ENCODE results near the gene KRT16. TPM values are rescaled to one million over a fixed set of nuclear protein-coding genes. Genes with fewer than 3 reads are reported as not detected.
"Not testable (repeated sequence)": the region's sequence is repeated elsewhere in the genome, so short reads cannot be mapped to it uniquely, and the experiment has no call there.

The KRT16 gene
- total RNA-seq, 1 experiment from 2014 or later: 0.61 TPM

GRCh38 chr17:41642252-41643156, 29.9 kb upstream of the KRT16 start:
- Histone ChIP-seq H3K79me2 (ENCODE audit: insufficient read depth, low read length) (no peaks in the 10 kb centered on the region), H3K9me3 (ENCODE audit: control insufficient read depth in 1 of 2, insufficient read depth in 1 of 2, low read depth in 1 of 2, low read length in 2 of 2) (no peaks in the 10 kb centered on the region), H2AFZ (ENCODE audit: low read depth, low read length, poor library complexity, severe bottlenecking) (no peak overlapping the region), H3K36me3 (ENCODE audit: control insufficient read depth in 1 of 2, insufficient read depth in 2 of 2, low read length in 2 of 2) (no peaks in the 10 kb centered on the region), H3K4me3 (replicated peaks in 1 of 2; ENCODE audit: low read depth in 1 of 2, low read length in 2 of 2) (no peak overlapping the region), H4K20me1 (ENCODE audit: insufficient read depth) (no peaks in the 10 kb centered on the region), H3K9ac (ENCODE audit: low read length) (no peak overlapping the region), H3K4me1 (ENCODE audit: control insufficient read depth in 1 of 2, insufficient read depth in 2 of 2, low read length in 2 of 2) (peaks cover 0 to 16% of the 10 kb centered on the region in 2 experiments; a peak in 3 of 4 replicates), H3K27me3 (ENCODE audit: insufficient read depth, low read length) (no peaks in the 10 kb centered on the region), H3K4me2 (ENCODE audit: low read length) (no peak overlapping the region), H3K27ac (ENCODE audit: low read depth, low read length) (no peak overlapping the region), H3K9me2 (ENCODE audit: insufficient read depth) (no peaks in the 10 kb centered on the region)
- DNase-seq (ENCODE audit: low read depth, low spot score): no peak
- intact Hi-C loops (cut with micrococcal nuclease): loop anchor here (10.0 kb wide), 1 partner anchor 238 kb away; no protein-coding TSS in a partner anchor
- ChIA-PET RAD21 (ENCODE audit: low non-redundant PET in 1 of 2, low total read pairs in 2 of 2, uncharacterized antibody in 2 of 2, unreplicated experiment in 2 of 2) (no interaction called here), POLR2A (interaction anchor here (1.4 kb wide), 1 partner anchor 115 kb away, joined by 3 read pairs; the partner anchor contains the start of gene KRT19), CTCF (no interaction called here)
- no peak for TF ChIP-seq EZH2 (IDR thresholded peaks at IDR 0.05)
- TF ChIP-seq EGR1 (IDR thresholded peaks at IDR 0.05; ENCODE audit: low read depth): no peak
- TF ChIP-seq ELF1 (IDR thresholded peaks at IDR 0.05; ENCODE audit: borderline replicate concordance, low read depth): no peak
- TF ChIP-seq, protein P1, sequence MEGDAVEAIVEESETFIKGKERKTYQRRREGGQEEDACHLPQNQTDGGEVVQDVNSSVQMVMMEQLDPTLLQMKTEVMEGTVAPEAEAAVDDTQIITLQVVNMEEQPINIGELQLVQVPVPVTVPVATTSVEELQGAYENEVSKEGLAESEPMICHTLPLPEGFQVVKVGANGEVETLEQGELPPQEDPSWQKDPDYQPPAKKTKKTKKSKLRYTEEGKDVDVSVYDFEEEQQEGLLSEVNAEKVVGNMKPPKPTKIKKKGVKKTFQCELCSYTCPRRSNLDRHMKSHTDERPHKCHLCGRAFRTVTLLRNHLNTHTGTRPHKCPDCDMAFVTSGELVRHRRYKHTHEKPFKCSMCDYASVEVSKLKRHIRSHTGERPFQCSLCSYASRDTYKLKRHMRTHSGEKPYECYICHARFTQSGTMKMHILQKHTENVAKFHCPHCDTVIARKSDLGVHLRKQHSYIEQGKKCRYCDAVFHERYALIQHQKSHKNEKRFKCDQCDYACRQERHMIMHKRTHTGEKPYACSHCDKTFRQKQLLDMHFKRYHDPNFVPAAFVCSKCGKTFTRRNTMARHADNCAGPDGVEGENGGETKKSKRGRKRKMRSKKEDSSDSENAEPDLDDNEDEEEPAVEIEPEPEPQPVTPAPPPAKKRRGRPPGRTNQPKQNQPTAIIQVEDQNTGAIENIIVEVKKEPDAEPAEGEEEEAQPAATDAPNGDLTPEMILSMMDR (IDR thresholded peaks at IDR 0.05 in 2 of 3, conservative IDR thresholded peaks at IDR 0.05 in 1 of 3; ENCODE audit: borderline replicate concordance in 1 of 3, insufficient read depth in 1 of 3, low read depth in 2 of 3, low read length in 2 of 3): no peak
- TF ChIP-seq CBX3 (IDR thresholded peaks at IDR 0.05; ENCODE audit: low read depth): no peak
- no peak for TF ChIP-seq YY1 (IDR thresholded peaks at IDR 0.05; ENCODE audit: extremely low read depth, insufficient replicate concordance, low read depth, low read length)
- TF ChIP-seq ATF3 (IDR thresholded peaks at IDR 0.05): no peak
- no peak for TF ChIP-seq RAD21 (IDR thresholded peaks at IDR 0.05; ENCODE audit: low read depth)
- no peak for ATAC-seq
- BruUV-seq (replicated peaks): no TSS peak

- H4K20me1 ChIP-seq (ENCODE audit: insufficient read depth); H3K4me2 ChIP-seq (ENCODE audit: low read length); H3K9me2 ChIP-seq (ENCODE audit: insufficient read depth); ATAC-seq; H3K4me1 ChIP-seq (ENCODE audit: control insufficient read depth in 1 of 2, insufficient read depth in 2 of 2, low read length in 2 of 2); H2AFZ ChIP-seq (ENCODE audit: low read depth, low read length, poor library complexity, severe bottlenecking); H3K27me3 ChIP-seq (ENCODE audit: insufficient read depth, low read length); H3K79me2 ChIP-seq (ENCODE audit: insufficient read depth, low read length); H3K36me3 ChIP-seq (ENCODE audit: control insufficient read depth in 1 of 2, insufficient read depth in 2 of 2, low read length in 2 of 2); H3K27ac ChIP-seq (ENCODE audit: low read depth, low read length); RAD21 ChIA-PET (ENCODE audit: low non-redundant PET in 1 of 2, low total read pairs in 2 of 2, uncharacterized antibody in 2 of 2, unreplicated experiment in 2 of 2); H3K4me3 ChIP-seq (replicated peaks in 1 of 2; ENCODE audit: low read depth in 1 of 2, low read length in 2 of 2); H3K9ac ChIP-seq (ENCODE audit: low read length); BruUV-seq (replicated peaks); DNase-seq (ENCODE audit: low read depth, low spot score); H3K9me3 ChIP-seq (ENCODE audit: control insufficient read depth in 1 of 2, insufficient read depth in 1 of 2, low read depth in 1 of 2, low read length in 2 of 2): not testable (repeated sequence)
- POLR2A ChIA-PET: interaction anchor here (0.6 kb wide), 1 partner anchor 61 kb away, joined by 3 read pairs; no protein-coding TSS in a partner anchor
- CTCF ChIA-PET: interaction anchor here (1.3 to 1.7 kb wide), 2 partner anchors 8 to 22 kb away, joined by 4 to 5 read pairs; no protein-coding TSS in a partner anchor
- intact Hi-C loops (cut with micrococcal nuclease): loop anchor here (10.0 kb wide), 1 partner anchor 236 kb away; no protein-coding TSS in a partner anchor
Observed at GRCh38 chr17:41640596-41640995, 28.0 kb upstream of the KRT16 start.
